ENCODE measurements around the gene CEACAM5. TPM values are rescaled to one million over a fixed set of nuclear protein-coding genes. Genes with fewer than 3 reads are reported as not detected.

Gene CEACAM5
- total RNA-seq, 1 donor from 2014 or later, result 13.5 TPM

DNA sequence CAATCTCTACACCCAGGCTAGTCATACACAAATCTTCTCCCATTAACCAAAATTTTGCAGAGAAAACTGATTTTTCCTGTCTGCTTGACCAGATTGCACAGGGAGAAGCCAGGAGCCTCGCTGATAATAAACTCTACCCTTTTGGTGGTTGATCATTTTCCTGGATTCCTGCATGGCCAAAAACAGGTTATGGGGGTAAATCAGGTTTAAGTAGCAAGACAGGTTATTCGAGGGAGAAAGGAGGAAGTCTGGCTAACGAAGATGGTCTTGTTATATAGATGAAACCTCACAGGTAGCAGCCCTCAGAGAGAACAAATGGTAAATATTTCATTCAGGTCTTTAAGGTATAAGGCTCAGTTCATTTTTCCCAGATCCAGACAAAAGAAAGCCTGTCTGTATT lies 30.9 kb downstream of the CEACAM5 start:
- peaks cover 5% of the 10 kb centered on the region for H3K9me3 Mint-ChIP-seq

GRCh38 chr19:41740415-41741243 lies 32.2 kb downstream of the CEACAM5 start:
- Mint-ChIP-seq H3K9me3 (peaks cover 5% of the 10 kb centered on the region), H3K4me3 (no peak overlapping the region), H3K4me1 (ENCODE audit: unreplicated experiment) (no peaks in the 10 kb centered on the region), H3K27ac (no peak overlapping the region), H3K27me3 (peaks cover 1% of the 10 kb centered on the region), H3K36me3 (no peaks in the 10 kb centered on the region)
- DNase-seq (ENCODE audit: extremely low spot score, unreplicated experiment), result no peak
- TF ChIP-seq CTCF (conservative IDR thresholded peaks at IDR 0.05), result no peak

More for the DNA sequence above, 30.9 kb downstream of the CEACAM5 start:
- DNase-seq (ENCODE audit: extremely low spot score, unreplicated experiment), result no peak
- Mint-ChIP-seq H3K27me3 (no peaks in the 10 kb centered on the region), H3K4me3 (no peak overlapping the region), H3K36me3 (no peaks in the 10 kb centered on the region), H3K27ac (no peak overlapping the region), H3K4me1 (ENCODE audit: unreplicated experiment) (no peaks in the 10 kb centered on the region)
- no peak for TF ChIP-seq CTCF (conservative IDR thresholded peaks at IDR 0.05)

- Mint-ChIP-seq H3K4me1 (ENCODE audit: unreplicated experiment) (no peaks in the 10 kb centered on the region), H3K9me3 (peaks cover 5% of the 10 kb centered on the region), H3K27me3 (peaks cover 7% of the 10 kb centered on the region)
Measured at GRCh38 chr19:41741244-41741554, 32.8 kb downstream of the CEACAM5 start.

DNA sequence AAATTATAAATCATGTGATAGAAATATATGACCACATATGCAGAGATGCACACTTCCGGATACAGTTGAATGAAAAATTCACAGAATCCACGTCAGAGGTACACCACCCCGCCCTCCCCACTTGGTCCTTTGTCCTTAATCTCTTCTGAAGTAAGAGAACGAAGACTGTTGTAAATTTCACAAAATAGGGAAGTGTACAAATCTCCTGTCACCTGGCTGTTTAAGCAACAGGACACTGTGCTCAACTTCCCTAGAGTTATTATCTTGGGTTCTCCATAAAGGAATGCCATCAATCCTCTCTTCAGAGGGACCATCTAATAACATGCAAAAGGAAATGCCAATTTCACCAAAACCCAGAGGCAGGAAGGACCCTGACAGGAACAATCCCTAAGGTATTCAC lies 36.4 kb downstream of the CEACAM5 start:
- no peak for DNase-seq (ENCODE audit: extremely low spot score, unreplicated experiment)
- H3K27ac Mint-ChIP-seq, result no peak overlapping the region
- no peaks in the 10 kb centered on the region for H3K4me1 Mint-ChIP-seq (ENCODE audit: unreplicated experiment)
- H3K36me3 Mint-ChIP-seq, result no peaks in the 10 kb centered on the region
- H3K4me3 Mint-ChIP-seq, result no peak overlapping the region
- H3K27me3 Mint-ChIP-seq, result peaks cover 17% of the 10 kb centered on the region
- no peak for TF ChIP-seq CTCF (conservative IDR thresholded peaks at IDR 0.05)
- H3K9me3 Mint-ChIP-seq, result no peaks in the 10 kb centered on the region

More at GRCh38 chr19:41741244-41741554, 32.8 kb downstream of the CEACAM5 start:
- H3K4me3 Mint-ChIP-seq, result no peak overlapping the region
- no peak for DNase-seq (ENCODE audit: extremely low spot score, unreplicated experiment)
- no peak overlapping the region for H3K27ac Mint-ChIP-seq
- H3K36me3 Mint-ChIP-seq, result no peaks in the 10 kb centered on the region
- no peak for TF ChIP-seq CTCF (conservative IDR thresholded peaks at IDR 0.05)

- Mint-ChIP-seq H3K4me1 (ENCODE audit: unreplicated experiment) (no peaks in the 10 kb centered on the region), H3K9me3 (no peaks in the 10 kb centered on the region), H3K36me3 (no peaks in the 10 kb centered on the region), H3K27me3 (peaks cover 18% of the 10 kb centered on the region), H3K27ac (no peak overlapping the region), H3K4me3 (no peak overlapping the region)
- TF ChIP-seq CTCF (conservative IDR thresholded peaks at IDR 0.05), result no peak
- no peak for DNase-seq (ENCODE audit: extremely low spot score, unreplicated experiment)
Measured at GRCh38 chr19:41745756-41746155, 37.3 kb downstream of the CEACAM5 start.
